Smooth muscle cell (in vitro differentiated cells): Measurements from ENCODE around the gene SPINK8. TPM values are rescaled to one million over a fixed set of nuclear protein-coding genes. Genes with fewer than 3 reads are reported as not detected.

Source experiments
- DNase-seq: peaks from one replicate; lab custom pipeline; 2025; ENCODE audit not compliant: unreplicated experiment; lab: John Stamatoyannopoulos, UW
- H2AFZ ChIP-seq: fragments of 200-600 bp; sonication (generic); 2 replicates; pipeline ENCODE4 v1.6.0; 2016; ENCODE audit warnings: antibody characterized with exemption, low read depth, mild to moderate bottlenecking
- H3F3A ChIP-seq: fragments of 200-600 bp; sonication (generic); 2 replicates; pipeline ENCODE4 v1.6.0; 2017; ENCODE audit warnings: antibody characterized with exemption, low read depth
- H3K27ac ChIP-seq: fragments of 200-600 bp; sonication (generic); 2 replicates; pipeline ENCODE4 v1.5.1; 2016; ENCODE audit warnings: low read depth, mild to moderate bottlenecking
- H3K27me3 ChIP-seq: fragments of 200-600 bp; sonication (generic); 2 replicates; pipeline ENCODE4 v1.6.1; 2016; ENCODE audit warnings: low read depth, mild to moderate bottlenecking
- H3K36me3 ChIP-seq: fragments of 200-600 bp; sonication (generic); 2 replicates; pipeline ENCODE4 v1.5.1; 2016; ENCODE audit warnings: low read depth
- H3K4me1 ChIP-seq: fragments of 200-600 bp; sonication (generic); 2 replicates; pipeline ENCODE4 v1.5.1; 2016; ENCODE audit warnings: low read depth
- H3K4me2 ChIP-seq: fragments of 200-600 bp; sonication (generic); 2 replicates; pipeline ENCODE4 v1.6.0; 2016; ENCODE audit warnings: mild to moderate bottlenecking
- H3K4me3 ChIP-seq: fragments of 200-600 bp; sonication (generic); 2 replicates; pipeline ENCODE4 v1.5.1; 2016; ENCODE audit warnings: mild to moderate bottlenecking
- H3K79me2 ChIP-seq: fragments of 200-600 bp; sonication (generic); 2 replicates; pipeline ENCODE4 v1.6.0; 2016; ENCODE audit warnings: low read depth, mild to moderate bottlenecking
- H3K9ac ChIP-seq: fragments of 200-600 bp; sonication (generic); 2 replicates; pipeline ENCODE4 v1.6.0; 2016; ENCODE audit warnings: low read depth
- H3K9me3 ChIP-seq: fragments of 200-600 bp; sonication (generic); replicated peaks from 2 replicates; pipeline ENCODE4 v1.5.1; 2016; ENCODE audit warnings: low read depth
- H4K20me1 ChIP-seq: fragments of 200-600 bp; sonication (generic); 2 replicates; pipeline ENCODE4 v1.6.0; 2016; ENCODE audit warnings: low read depth
- WGBS: methylation state at CpG from one replicate; pipeline ENCODE4 v1.1.7; 2016; ENCODE audit warnings: low lambda C conversion rate; 5-methylcytosine and 5-hydroxymethylcytosine counted together
- polyA plus RNA-seq: library from polyadenylated mRNA; unstranded; fragments of >200 nt; fragmentation: Nextera tagmentation; extraction: Ambion mirVana; gene quantifications from 2 replicates; pipeline ENCODE4 v1.2.1, GENCODE V29; 2016
- total RNA-seq: library from RNA; depleted of rRNA; stranded (reverse); fragments of >200 nt; gene quantifications from 2 replicates; pipeline ENCODE4 v1.2.3, GENCODE V29; 2014
- TF ChIP-seq, protein P1 (sequence below): fragments of 200-600 bp; sonication (generic); IDR thresholded peaks from 2 replicates; pipeline ENCODE4 v1.5.1; 2017; ENCODE audit warnings: borderline replicate concordance, mild to moderate bottlenecking, antibody characterized with exemption; ENCODE audit not compliant: insufficient read depth, poor library complexity, severe bottlenecking

Gene SPINK8
- total and polyA plus RNA-seq, 2 experiments from 2014 or later: not detected

DNA sequence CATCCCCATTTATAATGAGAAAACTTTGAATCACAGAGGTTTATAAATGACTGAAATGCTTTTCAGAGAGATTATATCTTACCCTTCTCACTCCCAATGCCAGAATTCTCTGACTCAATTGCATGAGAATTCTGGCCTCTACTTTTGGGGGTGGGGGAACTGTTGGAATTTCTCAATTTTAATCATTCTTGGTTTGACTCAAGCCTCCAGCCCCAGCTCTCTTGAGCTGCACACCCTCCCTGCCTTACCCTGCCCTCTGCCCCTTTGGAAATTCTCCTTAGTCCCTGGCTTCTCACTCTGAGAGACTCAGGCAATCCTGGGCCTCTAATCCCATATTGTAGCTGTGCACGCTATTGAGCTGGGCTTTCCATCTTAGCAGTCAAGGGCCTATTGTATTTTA, 48.3 kb downstream of the SPINK8 start:
- no peaks in the 10 kb centered on the region for H3K36me3 ChIP-seq
- 87% methylated on average over 1 of the region's 1 CpG for WGBS
- DNase-seq: no peak
- TF ChIP-seq, protein P1, sequence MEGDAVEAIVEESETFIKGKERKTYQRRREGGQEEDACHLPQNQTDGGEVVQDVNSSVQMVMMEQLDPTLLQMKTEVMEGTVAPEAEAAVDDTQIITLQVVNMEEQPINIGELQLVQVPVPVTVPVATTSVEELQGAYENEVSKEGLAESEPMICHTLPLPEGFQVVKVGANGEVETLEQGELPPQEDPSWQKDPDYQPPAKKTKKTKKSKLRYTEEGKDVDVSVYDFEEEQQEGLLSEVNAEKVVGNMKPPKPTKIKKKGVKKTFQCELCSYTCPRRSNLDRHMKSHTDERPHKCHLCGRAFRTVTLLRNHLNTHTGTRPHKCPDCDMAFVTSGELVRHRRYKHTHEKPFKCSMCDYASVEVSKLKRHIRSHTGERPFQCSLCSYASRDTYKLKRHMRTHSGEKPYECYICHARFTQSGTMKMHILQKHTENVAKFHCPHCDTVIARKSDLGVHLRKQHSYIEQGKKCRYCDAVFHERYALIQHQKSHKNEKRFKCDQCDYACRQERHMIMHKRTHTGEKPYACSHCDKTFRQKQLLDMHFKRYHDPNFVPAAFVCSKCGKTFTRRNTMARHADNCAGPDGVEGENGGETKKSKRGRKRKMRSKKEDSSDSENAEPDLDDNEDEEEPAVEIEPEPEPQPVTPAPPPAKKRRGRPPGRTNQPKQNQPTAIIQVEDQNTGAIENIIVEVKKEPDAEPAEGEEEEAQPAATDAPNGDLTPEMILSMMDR: no peak
- no peak overlapping the region for H3K9ac ChIP-seq
- H3K79me2 ChIP-seq: no peaks in the 10 kb centered on the region
- no peak overlapping the region for H3K27ac ChIP-seq
- no peaks in the 10 kb centered on the region for H3K9me3 ChIP-seq
- H3K4me3 ChIP-seq: no peak overlapping the region
- H2AFZ ChIP-seq: no peak overlapping the region
- H3F3A ChIP-seq: no peaks in the 10 kb centered on the region
- no peak overlapping the region for H3K4me2 ChIP-seq
- H4K20me1 ChIP-seq: no peaks in the 10 kb centered on the region
- H3K4me1 ChIP-seq: no peaks in the 10 kb centered on the region
- no peaks in the 10 kb centered on the region for H3K27me3 ChIP-seq

GRCh38 chr3:48280881-48281280, 52.6 kb downstream of the SPINK8 start:
- H3K4me2 ChIP-seq: no peak overlapping the region
- WGBS: 92% methylated on average over 4 of the region's 4 CpGs

GRCh38 chr3:48278884-48279559, 54.4 kb downstream of the SPINK8 start:
- no peak for DNase-seq
- Histone ChIP-seq H2AFZ (no peak overlapping the region), H3K9ac (no peak overlapping the region), H3K79me2 (no peaks in the 10 kb centered on the region), H3K4me1 (no peaks in the 10 kb centered on the region), H3K4me2 (no peak overlapping the region), H3K36me3 (no peaks in the 10 kb centered on the region), H3K4me3 (no peak overlapping the region), H3F3A (no peaks in the 10 kb centered on the region), H4K20me1 (no peaks in the 10 kb centered on the region), H3K27ac (no peak overlapping the region), H3K9me3 (no peaks in the 10 kb centered on the region), H3K27me3 (no peaks in the 10 kb centered on the region)
- TF ChIP-seq, protein P1: no peak
- 78% methylated on average over 4 of the region's 4 CpGs for WGBS

More at GRCh38 chr3:48280881-48281280, 52.6 kb downstream of the SPINK8 start:
- Histone ChIP-seq H3K4me1 (no peaks in the 10 kb centered on the region), H3K4me3 (no peak overlapping the region), H2AFZ (no peak overlapping the region), H3K36me3 (no peaks in the 10 kb centered on the region), H4K20me1 (no peaks in the 10 kb centered on the region), H3K9me3 (no peaks in the 10 kb centered on the region), H3K27ac (no peak overlapping the region), H3K27me3 (no peaks in the 10 kb centered on the region), H3F3A (no peaks in the 10 kb centered on the region), H3K9ac (no peak overlapping the region), H3K79me2 (no peaks in the 10 kb centered on the region)
- no peak for DNase-seq
- TF ChIP-seq, protein P1: no peak
